WTC11 (cell line): ENCODE results near the gene SURF6. TPM values are rescaled to one million over a fixed set of nuclear protein-coding genes. Genes with fewer than 3 reads are reported as not detected.

Source experiments
- ATAC-seq: fragments of 200-7000 bp; cut with Tn5 transposase; 2 replicates; pipeline ENCODE4 v1.10.0; 2021; ENCODE audit warnings: mild to moderate bottlenecking, moderate library complexity
- CTCF ChIA-PET: fragments of 300-600 bp; sonication (Branson Sonifier 250); formaldehyde crosslinking; loops from one replicate; lab custom pipeline; 2021; ENCODE audit warnings: antibody characterized with exemption; lab: Charles Lee
- POLR2A ChIA-PET: fragments of 350-600 bp; sonication (Branson Sonifier 250); formaldehyde crosslinking; loops from one replicate; lab custom pipeline; 2021; ENCODE audit warnings: antibody characterized with exemption; lab: Charles Lee
- DNase-seq: peaks from one replicate; pipeline ENCODE4 v3.0.0; 2021; ENCODE audit warnings: low spot score
- H3K27ac Mint-ChIP-seq: 2 replicates; pipeline ENCODE4 v1.8.0; 2021; ENCODE audit warnings: mixed read lengths
- H3K27me3 Mint-ChIP-seq: 2 replicates; pipeline ENCODE4 v1.8.0; 2021; ENCODE audit warnings: low read depth, mild to moderate bottlenecking, moderate library complexity, mixed read lengths
- H3K36me3 Mint-ChIP-seq: 2 replicates; pipeline ENCODE4 v1.8.0; 2021; ENCODE audit warnings: mixed read lengths
- H3K4me1 Mint-ChIP-seq: 2 replicates; pipeline ENCODE4 v1.8.0; 2022; ENCODE audit warnings: mixed read lengths
- H3K4me3 Mint-ChIP-seq: 2 replicates; pipeline ENCODE4 v1.8.0; 2021; ENCODE audit warnings: mild to moderate bottlenecking, moderate library complexity, mixed read lengths
- H3K9me3 Mint-ChIP-seq: 2 replicates; pipeline ENCODE4 v1.8.0; 2021; ENCODE audit warnings: mixed read lengths
- IRF2 ChIP-seq: sonication (generic); formaldehyde crosslinking; IDR thresholded peaks from 2 replicates; pipeline ENCODE4 v1.8.0; 2022; ENCODE audit warnings: low read depth, missing genetic modification reagents, borderline replicate concordance
- PRRX2 ChIP-seq: fragments of 250-450 bp; sonication (Bioruptor Pico); IDR thresholded peaks from 2 replicates; pipeline ENCODE4 v1.8.0; 2021; ENCODE audit warnings: mild to moderate bottlenecking
- ZNF219 ChIP-seq: sonication (generic); formaldehyde crosslinking; IDR thresholded peaks from 2 replicates; pipeline ENCODE4 v1.8.0; 2023; ENCODE audit warnings: missing genetic modification reagents, mild to moderate bottlenecking, borderline replicate concordance
- ZNF416 ChIP-seq: fragments of 250-450 bp; sonication (Bioruptor Pico); IDR thresholded peaks from 2 replicates; pipeline ENCODE4 v1.9.0; 2021; ENCODE audit warnings: mild to moderate bottlenecking, inconsistent platforms
- total RNA-seq: library from RNA; stranded (reverse); gene quantifications from 3 replicates; pipeline ENCODE4 v1.2.3, GENCODE V29; 2021
- TF ChIP-seq, protein P1 (sequence below): fragments of 250-450 bp; sonication (Bioruptor Pico); IDR thresholded peaks from 2 replicates; pipeline ENCODE4 v1.9.0; 2021; ENCODE audit warnings: mild to moderate bottlenecking, borderline replicate concordance
- TF ChIP-seq, protein P2 (sequence below): sonication (generic); formaldehyde crosslinking; IDR thresholded peaks from 2 replicates; pipeline ENCODE4 v1.8.0; 2023; ENCODE audit warnings: missing genetic modification reagents, mild to moderate bottlenecking, borderline replicate concordance
- TF ChIP-seq, protein P3 (sequence below): sonication (generic); formaldehyde crosslinking; IDR thresholded peaks from 2 replicates; pipeline ENCODE4 v1.8.0; 2022; ENCODE audit warnings: mild to moderate bottlenecking, missing genetic modification reagents
- TF ChIP-seq, protein P4 (sequence below): sonication (generic); formaldehyde crosslinking; IDR thresholded peaks from 2 replicates; pipeline ENCODE4 v1.8.0; 2022; ENCODE audit warnings: missing genetic modification reagents
- TF ChIP-seq, protein P5 (sequence below): sonication (generic); formaldehyde crosslinking; IDR thresholded peaks from 2 replicates; pipeline ENCODE4 v1.8.1; 2023; ENCODE audit warnings: mild to moderate bottlenecking, moderate library complexity, missing genetic modification reagents

SURF6 gene
- total RNA-seq, 1 experiment from 2014 or later, result 67.2 TPM

DNA sequence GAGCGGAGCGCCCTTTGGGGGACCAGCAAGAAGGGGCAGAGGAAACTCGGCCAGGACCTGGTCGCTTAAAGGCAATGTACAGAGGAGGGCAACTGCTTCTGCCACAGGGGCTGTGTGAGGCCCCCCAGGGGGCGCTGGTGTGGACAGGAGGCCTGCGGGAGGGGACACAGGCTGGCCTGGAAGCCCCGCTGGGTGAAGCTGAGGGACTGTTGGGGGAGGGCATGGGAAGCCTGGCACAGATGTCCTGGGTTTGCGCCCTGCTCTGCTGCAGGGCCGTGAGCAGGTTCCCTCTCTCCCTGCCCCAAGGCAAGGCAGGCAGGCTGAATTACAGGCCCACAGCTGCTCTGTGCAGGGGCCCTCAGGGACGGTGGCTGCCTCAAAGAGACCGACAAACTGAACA lies 6.6 kb upstream of the SURF6 start (continued):
- TF ChIP-seq, protein P1, sequence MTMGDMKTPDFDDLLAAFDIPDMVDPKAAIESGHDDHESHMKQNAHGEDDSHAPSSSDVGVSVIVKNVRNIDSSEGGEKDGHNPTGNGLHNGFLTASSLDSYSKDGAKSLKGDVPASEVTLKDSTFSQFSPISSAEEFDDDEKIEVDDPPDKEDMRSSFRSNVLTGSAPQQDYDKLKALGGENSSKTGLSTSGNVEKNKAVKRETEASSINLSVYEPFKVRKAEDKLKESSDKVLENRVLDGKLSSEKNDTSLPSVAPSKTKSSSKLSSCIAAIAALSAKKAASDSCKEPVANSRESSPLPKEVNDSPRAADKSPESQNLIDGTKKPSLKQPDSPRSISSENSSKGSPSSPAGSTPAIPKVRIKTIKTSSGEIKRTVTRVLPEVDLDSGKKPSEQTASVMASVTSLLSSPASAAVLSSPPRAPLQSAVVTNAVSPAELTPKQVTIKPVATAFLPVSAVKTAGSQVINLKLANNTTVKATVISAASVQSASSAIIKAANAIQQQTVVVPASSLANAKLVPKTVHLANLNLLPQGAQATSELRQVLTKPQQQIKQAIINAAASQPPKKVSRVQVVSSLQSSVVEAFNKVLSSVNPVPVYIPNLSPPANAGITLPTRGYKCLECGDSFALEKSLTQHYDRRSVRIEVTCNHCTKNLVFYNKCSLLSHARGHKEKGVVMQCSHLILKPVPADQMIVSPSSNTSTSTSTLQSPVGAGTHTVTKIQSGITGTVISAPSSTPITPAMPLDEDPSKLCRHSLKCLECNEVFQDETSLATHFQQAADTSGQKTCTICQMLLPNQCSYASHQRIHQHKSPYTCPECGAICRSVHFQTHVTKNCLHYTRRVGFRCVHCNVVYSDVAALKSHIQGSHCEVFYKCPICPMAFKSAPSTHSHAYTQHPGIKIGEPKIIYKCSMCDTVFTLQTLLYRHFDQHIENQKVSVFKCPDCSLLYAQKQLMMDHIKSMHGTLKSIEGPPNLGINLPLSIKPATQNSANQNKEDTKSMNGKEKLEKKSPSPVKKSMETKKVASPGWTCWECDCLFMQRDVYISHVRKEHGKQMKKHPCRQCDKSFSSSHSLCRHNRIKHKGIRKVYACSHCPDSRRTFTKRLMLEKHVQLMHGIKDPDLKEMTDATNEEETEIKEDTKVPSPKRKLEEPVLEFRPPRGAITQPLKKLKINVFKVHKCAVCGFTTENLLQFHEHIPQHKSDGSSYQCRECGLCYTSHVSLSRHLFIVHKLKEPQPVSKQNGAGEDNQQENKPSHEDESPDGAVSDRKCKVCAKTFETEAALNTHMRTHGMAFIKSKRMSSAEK (CRISPR knock-in tag), result no peak
- TF ChIP-seq, protein P2, sequence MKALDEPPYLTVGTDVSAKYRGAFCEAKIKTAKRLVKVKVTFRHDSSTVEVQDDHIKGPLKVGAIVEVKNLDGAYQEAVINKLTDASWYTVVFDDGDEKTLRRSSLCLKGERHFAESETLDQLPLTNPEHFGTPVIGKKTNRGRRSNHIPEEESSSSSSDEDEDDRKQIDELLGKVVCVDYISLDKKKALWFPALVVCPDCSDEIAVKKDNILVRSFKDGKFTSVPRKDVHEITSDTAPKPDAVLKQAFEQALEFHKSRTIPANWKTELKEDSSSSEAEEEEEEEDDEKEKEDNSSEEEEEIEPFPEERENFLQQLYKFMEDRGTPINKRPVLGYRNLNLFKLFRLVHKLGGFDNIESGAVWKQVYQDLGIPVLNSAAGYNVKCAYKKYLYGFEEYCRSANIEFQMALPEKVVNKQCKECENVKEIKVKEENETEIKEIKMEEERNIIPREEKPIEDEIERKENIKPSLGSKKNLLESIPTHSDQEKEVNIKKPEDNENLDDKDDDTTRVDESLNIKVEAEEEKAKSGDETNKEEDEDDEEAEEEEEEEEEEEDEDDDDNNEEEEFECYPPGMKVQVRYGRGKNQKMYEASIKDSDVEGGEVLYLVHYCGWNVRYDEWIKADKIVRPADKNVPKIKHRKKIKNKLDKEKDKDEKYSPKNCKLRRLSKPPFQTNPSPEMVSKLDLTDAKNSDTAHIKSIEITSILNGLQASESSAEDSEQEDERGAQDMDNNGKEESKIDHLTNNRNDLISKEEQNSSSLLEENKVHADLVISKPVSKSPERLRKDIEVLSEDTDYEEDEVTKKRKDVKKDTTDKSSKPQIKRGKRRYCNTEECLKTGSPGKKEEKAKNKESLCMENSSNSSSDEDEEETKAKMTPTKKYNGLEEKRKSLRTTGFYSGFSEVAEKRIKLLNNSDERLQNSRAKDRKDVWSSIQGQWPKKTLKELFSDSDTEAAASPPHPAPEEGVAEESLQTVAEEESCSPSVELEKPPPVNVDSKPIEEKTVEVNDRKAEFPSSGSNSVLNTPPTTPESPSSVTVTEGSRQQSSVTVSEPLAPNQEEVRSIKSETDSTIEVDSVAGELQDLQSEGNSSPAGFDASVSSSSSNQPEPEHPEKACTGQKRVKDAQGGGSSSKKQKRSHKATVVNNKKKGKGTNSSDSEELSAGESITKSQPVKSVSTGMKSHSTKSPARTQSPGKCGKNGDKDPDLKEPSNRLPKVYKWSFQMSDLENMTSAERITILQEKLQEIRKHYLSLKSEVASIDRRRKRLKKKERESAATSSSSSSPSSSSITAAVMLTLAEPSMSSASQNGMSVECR (CRISPR knock-in tag), result no peak
- TF ChIP-seq, protein P3, sequence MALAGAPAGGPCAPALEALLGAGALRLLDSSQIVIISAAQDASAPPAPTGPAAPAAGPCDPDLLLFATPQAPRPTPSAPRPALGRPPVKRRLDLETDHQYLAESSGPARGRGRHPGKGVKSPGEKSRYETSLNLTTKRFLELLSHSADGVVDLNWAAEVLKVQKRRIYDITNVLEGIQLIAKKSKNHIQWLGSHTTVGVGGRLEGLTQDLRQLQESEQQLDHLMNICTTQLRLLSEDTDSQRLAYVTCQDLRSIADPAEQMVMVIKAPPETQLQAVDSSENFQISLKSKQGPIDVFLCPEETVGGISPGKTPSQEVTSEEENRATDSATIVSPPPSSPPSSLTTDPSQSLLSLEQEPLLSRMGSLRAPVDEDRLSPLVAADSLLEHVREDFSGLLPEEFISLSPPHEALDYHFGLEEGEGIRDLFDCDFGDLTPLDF (CRISPR knock-in tag), result no peak
- TF ChIP-seq PRRX2 (CRISPR knock-in tag), result no peak
- TF ChIP-seq, protein P4, sequence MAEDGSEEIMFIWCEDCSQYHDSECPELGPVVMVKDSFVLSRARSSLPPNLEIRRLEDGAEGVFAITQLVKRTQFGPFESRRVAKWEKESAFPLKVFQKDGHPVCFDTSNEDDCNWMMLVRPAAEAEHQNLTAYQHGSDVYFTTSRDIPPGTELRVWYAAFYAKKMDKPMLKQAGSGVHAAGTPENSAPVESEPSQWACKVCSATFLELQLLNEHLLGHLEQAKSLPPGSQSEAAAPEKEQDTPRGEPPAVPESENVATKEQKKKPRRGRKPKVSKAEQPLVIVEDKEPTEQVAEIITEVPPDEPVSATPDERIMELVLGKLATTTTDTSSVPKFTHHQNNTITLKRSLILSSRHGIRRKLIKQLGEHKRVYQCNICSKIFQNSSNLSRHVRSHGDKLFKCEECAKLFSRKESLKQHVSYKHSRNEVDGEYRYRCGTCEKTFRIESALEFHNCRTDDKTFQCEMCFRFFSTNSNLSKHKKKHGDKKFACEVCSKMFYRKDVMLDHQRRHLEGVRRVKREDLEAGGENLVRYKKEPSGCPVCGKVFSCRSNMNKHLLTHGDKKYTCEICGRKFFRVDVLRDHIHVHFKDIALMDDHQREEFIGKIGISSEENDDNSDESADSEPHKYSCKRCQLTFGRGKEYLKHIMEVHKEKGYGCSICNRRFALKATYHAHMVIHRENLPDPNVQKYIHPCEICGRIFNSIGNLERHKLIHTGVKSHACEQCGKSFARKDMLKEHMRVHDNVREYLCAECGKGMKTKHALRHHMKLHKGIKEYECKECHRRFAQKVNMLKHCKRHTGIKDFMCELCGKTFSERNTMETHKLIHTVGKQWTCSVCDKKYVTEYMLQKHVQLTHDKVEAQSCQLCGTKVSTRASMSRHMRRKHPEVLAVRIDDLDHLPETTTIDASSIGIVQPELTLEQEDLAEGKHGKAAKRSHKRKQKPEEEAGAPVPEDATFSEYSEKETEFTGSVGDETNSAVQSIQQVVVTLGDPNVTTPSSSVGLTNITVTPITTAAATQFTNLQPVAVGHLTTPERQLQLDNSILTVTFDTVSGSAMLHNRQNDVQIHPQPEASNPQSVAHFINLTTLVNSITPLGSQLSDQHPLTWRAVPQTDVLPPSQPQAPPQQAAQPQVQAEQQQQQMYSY, result no peak
- TF ChIP-seq IRF2 (CRISPR knock-in tag), result no peak
- TF ChIP-seq, protein P5, sequence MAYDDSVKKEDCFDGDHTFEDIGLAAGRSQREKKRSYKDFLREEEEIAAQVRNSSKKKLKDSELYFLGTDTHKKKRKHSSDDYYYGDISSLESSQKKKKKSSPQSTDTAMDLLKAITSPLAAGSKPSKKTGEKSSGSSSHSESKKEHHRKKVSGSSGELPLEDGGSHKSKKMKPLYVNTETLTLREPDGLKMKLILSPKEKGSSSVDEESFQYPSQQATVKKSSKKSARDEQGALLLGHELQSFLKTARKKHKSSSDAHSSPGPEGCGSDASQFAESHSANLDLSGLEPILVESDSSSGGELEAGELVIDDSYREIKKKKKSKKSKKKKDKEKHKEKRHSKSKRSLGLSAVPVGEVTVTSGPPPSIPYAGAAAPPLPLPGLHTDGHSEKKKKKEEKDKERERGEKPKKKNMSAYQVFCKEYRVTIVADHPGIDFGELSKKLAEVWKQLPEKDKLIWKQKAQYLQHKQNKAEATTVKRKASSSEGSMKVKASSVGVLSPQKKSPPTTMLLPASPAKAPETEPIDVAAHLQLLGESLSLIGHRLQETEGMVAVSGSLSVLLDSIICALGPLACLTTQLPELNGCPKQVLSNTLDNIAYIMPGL (CRISPR knock-in tag), result no peak
- TF ChIP-seq ZNF219 (CRISPR knock-in tag), result no peak

DNA sequence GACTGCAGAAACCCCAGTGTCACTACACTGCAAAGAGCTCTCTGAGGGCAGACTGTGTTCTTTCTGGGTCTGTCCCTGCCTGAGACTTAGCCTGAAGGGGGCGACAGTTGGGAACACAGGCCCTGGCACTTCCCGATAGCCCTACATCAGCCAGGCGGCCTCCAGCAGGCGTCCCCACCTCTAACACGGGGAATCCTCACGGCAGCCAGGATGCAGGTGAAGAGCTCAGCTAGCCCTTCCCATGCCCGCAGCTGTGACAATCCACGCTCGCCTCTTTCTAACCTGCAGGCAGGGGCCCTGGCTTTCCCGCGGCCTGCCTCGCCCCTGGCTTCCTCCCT lies 6.0 kb upstream of the SURF6 start:
- CTCF ChIA-PET, result interaction anchor here (0.6 to 3.5 kb wide), 51 partner anchors 8 to 493 kb away, joined by 3 to 74 read pairs (median 4); partner anchors contain the start of genes ABO, CACFD1, SLC2A6 and STKLD1
- ATAC-seq, result peak; percentile 84
- TF ChIP-seq ZNF416 (CRISPR knock-in tag), result no peak
- TF ChIP-seq, all 79 proteins: peak for 0
- Mint-ChIP-seq H3K4me3 (no peak overlapping the region), H3K27ac (peak overlapping the region; percentile 58), H3K9me3 (no peaks in the 10 kb centered on the region), H3K36me3 (peaks cover 63% of the 10 kb centered on the region), H3K4me1 (peaks cover 13% of the 10 kb centered on the region), H3K27me3 (no peaks in the 10 kb centered on the region)
- peak; percentile 75 for DNase-seq
- POLR2A ChIA-PET, result interaction anchor here (0.6 to 1.7 kb wide), 3 partner anchors 11 to 145 kb away, joined by 3 to 7 read pairs (median 6); no protein-coding TSS in a partner anchor
